ENCODE measurements around the gene MRGPRE.
"Not testable (repeated sequence)": the region's sequence is repeated elsewhere in the genome, so short reads cannot be mapped to it uniquely, and the experiment has no call there.

Gene MRGPRE, protein sequence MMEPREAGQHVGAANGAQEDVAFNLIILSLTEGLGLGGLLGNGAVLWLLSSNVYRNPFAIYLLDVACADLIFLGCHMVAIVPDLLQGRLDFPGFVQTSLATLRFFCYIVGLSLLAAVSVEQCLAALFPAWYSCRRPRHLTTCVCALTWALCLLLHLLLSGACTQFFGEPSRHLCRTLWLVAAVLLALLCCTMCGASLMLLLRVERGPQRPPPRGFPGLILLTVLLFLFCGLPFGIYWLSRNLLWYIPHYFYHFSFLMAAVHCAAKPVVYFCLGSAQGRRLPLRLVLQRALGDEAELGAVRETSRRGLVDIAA

DNA sequence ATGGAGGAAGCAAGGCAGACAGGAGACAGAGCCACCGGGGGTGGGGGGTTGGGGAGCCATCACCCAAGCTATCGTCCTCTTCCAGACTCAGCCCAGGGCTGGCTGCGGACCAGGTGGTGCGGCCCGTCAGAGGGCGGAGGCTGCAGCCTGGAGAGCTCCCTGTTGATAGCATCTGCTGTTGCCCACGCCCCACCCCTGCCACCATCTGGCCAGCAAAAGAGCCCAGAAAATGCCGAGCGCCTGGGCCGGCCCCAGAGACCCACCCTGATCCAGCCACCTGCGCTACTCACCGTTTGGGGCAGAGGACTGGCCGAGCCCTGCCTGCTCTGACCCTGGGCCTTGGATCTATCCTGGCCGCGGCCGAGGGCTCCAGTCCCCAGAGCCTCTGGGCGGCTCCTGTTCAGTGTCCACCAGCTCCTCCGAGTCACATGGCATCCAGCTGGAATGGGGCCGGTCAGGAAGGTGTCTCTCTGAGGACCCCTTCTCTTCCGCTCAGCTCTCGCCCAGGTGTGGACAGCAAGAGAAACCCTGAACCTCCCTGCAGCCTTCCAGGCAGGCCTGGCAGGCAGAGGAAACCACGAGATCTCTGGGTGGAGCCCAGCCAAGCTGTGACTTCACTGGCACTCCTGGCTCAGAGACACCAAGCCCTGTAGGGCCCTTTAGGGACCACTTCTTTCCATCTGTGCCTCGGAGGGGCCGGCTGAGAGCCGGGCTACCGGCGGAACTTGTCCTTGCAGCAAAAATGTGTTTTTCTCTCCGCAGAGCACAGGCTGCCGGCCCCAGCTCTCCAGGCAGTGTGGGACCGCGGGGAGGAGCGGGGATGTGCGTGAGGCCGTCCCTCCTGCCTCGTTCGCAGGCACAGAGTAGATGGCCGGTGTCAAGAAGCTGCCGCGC is at the start of gene MRGPRE:
MRGPRE (minus strand) TSS at position 567 of the 894 bp plus-strand sequence. CDS start 3,618 bp downstream, outside the sequence.
- no peak for DNase-seq (ENCODE audit: low read depth in 3 of 3)

DNA sequence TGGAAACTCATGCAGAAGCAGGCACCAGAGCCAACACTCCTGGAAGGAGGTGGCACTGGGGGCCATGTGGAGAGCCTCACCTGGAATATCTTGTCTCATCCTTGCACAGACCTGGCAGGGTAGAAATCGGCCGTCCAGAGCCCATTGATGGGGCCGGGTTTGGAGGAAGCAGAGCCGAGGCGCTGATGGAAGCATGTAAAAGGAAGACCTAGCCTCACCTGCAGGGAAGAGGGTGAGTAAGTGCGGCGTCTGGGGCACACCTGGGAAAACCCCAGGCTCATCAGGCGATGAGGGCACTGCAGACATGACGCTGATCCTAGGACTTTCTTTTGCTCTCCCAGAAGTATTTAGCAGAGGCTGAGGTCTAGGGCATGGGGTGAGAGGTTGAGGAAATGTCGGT is 48.9 kb upstream of the MRGPRE start:
- not testable (repeated sequence) for DNase-seq (ENCODE audit: low read depth in 3 of 3)

DNA sequence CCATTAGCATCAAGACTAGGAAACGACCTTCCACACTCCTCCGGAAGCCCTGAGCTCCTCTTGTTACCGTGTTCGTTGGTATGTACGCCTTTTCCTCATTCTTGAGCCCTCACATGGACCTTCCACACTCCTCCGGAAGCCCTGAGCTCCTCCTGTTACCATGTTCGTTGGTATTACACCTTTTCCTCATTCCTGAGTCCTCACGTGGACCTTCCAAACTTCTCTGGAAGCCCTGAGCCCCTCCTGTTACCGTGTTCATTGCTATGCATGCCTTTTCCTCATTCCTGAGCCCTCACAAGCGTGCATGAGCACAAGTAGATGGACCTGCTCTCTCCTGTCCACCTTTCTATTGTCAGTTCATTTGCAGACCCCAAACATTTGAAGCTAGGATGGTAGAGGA is 48.4 kb upstream of the MRGPRE start:
- not testable (repeated sequence) for DNase-seq (ENCODE audit: low read depth in 3 of 3)

DNA sequence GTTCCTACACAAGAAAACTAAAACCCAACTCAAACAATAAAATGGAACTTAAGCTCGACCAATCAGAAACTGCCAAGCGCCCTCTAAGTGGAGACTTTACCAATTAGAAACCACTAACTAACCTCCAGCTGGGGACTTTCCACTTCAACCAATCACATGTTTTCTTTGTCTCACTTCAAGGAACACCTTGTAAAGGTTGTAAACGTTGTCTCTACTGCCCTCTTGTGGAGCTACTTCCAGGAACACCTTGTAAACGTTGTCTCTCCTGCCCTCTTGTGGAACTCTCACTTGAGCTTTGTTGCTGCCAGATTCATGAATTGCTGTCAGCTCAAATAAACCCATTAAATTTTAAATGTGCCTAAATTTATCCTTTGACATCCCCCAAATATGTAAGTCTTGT is 46.7 kb upstream of the MRGPRE start:
- DNase-seq (ENCODE audit: low read depth in 3 of 3): not testable (repeated sequence)

DNA sequence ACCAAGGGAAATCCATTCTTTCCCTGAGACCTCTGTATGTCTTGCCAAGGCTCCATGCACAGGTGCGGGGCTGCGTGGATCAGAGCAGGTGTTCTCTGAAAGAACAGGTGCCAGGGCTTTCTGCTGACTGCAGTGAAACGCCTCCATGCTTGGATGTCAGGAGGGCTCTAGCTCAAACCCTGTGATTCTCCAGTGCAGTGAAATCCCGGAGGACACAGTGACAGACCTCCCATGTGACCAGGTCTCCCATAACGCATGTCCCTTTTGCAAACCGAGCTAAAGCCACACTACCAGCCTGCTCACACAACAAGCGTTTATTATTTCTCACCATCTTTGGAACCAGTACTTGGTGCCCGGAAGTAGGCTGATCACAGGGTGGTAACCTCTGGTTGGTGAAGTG is 41.4 kb upstream of the MRGPRE start:
- not testable (repeated sequence) for DNase-seq (ENCODE audit: low read depth in 3 of 3)

DNA sequence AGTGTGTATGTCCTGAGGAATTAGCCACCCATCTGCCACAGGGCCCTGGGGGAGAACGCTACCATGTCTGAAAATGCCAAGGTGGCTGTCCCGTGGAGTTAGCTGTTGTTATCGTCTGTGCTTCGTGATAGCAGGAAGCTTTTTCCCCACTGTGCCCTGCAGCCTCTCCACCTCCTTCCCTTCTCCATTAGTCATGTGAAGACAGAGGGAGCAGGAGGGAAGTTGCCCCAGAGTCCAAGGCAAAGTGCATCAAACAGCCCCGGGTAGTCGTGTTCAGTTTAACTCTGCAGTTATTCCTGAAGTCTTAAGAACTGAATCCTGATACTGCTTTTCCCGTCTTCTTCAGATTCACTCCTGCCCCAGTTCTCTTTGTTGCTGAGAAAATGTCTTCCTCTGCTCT is 30.3 kb upstream of the MRGPRE start:
- not testable (repeated sequence) for DNase-seq (ENCODE audit: low read depth in 3 of 3)

DNA sequence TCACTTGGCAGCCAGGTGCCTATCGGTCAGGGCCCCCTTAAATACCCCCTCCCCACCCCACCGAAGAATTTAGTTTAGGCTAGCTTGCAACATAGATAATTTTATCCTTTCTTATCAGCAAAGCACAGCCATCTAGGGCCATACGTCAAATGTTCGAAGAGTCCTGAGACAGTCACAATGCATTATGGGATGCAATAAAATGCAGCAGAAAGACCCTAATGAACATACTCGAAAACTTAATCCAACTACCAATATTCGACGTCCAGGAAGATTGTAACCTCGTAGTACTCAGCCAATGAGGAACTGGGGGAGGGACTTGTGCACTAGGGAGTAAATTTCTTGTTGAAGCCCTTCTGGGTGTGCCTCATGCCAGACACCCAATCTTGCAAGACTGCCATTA is 29.6 kb upstream of the MRGPRE start:
- DNase-seq (ENCODE audit: low read depth in 3 of 3): not testable (repeated sequence)

DNA sequence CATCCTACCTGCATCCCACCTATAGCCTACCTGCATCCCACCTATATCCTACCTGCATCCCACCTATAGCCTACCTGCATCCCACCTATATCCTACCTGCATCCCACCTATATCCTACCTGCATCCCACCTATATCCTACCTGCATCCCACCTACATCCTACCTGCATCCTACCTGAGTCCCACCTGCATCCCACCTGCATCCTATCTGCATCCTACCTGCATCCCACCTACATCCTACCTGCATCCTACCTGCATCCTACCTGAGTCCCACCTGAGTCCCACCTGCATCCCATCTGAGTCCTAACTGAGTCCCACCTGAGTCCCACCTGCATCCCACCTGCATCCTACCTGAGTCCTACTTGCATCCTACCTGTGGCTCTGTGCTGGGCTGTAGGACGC is 25.3 kb upstream of the MRGPRE start:
- DNase-seq (ENCODE audit: low read depth in 3 of 3): not testable (repeated sequence)

DNA sequence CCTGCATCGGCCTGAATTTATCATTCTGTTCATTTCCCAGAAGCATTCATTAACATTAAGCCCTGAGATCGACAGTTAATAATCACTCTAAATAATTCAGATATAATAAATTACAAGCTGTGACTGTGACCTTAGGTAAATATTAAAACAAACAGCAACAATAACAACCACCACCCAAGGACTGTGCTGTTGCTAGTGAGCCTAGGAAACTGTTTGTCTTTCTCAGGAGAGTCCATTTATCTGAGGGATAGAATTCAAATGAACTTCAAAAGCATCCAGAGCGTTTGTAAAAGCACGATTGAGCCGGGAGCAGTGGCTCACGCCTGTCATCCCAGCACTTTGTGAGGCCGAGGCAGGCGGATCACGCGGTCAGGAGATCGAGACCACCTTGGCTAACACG is 23.0 kb upstream of the MRGPRE start:
- DNase-seq (ENCODE audit: low read depth in 3 of 3): not testable (repeated sequence)

DNA sequence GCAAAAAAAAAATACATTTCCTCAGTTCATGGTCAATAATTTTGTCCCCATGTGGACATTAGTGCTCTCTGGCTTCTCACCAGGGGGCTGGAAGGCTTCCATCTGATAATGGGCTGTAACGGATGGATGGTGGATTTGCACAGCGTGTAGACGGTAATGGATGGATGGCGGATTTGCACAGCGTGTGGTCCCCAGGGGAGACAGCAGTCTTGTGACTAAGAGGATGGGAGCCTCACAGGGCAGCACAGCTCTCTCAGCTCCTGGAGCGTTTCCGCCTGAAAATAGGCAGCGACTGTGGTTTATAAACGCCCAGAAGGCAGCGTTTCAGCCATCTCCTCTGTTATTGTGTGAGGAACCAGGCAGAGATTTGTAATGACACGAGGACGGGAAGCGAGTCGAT is 22.6 kb upstream of the MRGPRE start:
- DNase-seq (ENCODE audit: low read depth in 3 of 3): not testable (repeated sequence)

DNA sequence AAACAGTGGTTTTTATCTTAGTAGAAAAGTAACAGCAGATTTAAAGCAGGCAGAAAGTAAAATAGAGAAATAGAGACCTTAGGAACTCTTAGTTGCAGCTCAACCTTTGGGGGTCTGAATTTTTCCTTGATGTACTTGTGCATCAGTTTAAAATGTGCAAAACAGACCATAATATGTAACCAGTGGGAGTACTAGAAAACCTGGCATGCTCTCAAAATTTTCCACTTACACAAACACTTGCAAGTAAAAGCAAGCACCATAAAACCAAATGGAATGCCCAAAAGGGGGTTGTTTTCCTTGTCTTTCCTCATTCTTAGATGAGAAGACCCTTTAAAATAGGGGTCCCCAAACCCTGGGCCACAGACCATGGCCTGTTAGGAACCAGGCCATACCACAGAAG is 12.9 kb upstream of the MRGPRE start:
- no peak for DNase-seq (ENCODE audit: low read depth in 3 of 3)

DNA sequence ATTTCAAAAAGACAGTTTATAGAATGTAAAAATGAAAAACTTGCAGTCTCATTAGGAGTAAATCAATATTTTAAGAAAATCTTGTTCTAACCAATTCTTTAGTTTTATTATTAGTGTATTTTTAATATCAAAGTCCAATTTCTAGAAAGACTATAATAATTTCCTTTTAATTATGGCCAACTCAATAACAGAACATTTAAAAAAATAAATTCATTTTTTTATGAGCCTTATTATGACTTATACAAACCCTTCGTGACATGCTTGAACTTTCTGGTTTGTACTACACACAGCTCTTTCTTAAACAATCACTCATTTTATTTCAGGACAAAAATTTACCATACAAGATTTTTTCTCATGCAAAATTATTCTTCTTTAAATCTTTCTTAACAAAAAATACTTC is 11.7 kb upstream of the MRGPRE start:
- no peak for DNase-seq (ENCODE audit: low read depth in 3 of 3)

DNA sequence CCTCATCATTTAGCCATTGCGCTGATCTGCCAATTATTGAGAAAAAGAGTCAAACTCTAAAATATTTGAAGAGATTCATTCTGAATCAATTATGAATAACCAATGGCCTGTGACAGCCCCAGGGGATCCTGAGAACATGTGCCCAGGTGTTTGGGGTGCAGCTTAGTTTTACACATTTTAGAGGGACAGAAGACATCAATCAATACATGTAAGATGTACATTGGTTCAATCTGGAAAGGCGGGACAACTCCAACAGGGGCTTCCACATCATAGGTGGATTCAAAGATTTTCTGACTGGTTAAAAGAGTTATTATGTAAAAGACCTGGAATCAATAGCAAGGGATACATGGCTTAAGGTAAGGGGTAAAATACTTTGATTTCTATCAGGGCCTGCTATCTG is 4.9 kb upstream of the MRGPRE start:
- no peak for DNase-seq (ENCODE audit: low read depth in 3 of 3)

DNA sequence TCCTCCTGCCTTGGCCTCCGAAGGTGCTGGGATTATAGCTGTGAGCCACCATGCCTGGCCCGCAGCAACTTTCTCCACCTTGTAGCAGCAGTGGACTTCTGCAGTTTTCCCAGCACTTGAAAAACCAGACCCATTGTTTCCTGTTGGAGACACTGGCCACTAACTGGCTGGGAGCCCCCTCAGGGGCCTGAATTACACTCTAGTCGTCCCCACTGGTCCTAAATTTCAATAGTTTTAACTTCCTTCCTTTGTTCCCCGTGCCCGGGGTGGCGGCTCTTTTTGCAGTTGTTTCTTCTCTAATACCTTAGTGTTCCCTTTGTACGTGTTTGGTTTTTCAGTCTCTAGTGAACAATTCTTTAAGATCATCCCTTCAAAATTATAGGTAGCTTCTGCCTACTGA is 2.6 kb upstream of the MRGPRE start:
- DNase-seq (ENCODE audit: low read depth in 3 of 3): no peak

DNA sequence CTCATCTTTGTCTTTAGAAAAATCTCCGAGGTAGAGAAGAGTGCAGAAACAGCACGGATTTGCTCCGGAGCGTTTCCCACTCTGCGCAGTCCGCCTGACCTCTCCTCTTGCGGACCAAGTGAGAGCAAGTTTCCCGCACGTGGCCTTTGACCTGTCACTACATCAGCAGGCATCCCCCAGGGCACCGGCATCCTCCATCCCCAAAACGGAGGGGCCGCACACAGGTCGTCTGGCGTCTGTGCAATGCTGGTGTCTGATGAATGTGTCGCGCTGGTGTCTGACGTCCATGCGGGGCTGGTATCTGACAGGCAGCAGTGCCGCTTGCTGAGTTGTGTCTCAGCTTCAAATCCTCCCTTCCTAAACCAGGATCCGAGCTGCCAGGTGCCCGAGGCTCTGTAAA is 739 bp upstream of the MRGPRE start:
- DNase-seq (ENCODE audit: low read depth in 3 of 3): no peak

DNA sequence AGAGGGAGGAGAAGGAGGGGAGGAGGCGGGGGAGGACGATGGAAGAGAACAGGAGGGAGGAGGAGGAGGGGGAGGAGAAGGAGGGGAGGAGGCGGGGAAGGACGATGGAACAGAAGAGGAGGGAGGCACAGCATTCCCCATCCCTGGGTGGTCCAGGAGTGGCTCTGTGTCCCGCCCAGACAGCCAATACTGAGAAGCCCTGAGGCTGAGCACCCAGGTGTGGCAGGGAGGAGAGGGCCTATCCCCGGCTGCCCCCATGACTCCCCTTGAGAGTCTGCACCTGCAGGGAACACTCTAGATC is 717 bp downstream of the MRGPRE start:
- no peak for DNase-seq (ENCODE audit: low read depth in 3 of 3)

DNA sequence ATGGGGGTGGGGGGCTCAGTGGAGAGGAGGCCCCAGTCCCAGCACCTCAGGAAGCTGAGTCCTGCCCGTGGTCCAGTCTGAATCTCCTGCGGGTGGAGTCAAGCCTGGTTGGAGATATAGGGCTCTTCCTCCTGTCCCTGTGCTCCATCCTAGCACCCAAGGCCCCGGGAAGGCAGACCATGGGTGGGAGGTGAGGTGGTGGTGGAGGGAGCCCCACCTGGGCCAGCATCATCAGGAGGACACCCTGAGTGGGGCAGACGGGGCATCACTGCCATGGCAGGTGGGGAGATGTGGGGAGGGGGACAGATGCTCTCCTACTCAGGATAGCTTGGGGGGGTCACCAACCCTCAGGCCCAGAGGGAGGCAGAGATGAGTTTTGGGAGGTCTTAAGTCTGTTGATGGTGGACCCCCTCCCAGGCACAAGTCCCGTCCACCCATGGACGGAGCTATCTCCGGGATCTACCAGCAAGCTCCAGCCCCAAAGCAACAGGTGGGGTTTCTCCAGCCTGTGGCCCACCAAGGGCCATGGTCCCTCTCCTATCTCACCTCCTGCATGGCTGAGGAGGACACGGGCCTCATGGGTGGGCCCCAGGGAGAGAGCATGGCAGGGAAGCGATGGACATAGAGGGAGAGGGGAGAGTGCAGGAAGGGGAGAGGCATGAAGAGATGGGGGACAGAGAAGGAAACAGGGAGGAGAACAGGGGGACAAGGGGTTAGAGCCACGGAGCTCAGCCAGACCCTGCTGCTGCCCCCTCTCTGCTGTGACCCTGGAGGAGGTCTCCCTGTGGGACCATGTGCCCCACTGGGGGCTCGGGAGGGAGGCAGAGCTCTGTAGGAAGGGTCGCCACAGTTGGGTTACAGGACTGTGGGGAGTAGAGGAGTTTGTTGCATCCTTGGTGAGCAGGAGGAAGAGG is 1.3 kb downstream of the MRGPRE start:
- DNase-seq (ENCODE audit: low read depth in 3 of 3): no peak

DNA sequence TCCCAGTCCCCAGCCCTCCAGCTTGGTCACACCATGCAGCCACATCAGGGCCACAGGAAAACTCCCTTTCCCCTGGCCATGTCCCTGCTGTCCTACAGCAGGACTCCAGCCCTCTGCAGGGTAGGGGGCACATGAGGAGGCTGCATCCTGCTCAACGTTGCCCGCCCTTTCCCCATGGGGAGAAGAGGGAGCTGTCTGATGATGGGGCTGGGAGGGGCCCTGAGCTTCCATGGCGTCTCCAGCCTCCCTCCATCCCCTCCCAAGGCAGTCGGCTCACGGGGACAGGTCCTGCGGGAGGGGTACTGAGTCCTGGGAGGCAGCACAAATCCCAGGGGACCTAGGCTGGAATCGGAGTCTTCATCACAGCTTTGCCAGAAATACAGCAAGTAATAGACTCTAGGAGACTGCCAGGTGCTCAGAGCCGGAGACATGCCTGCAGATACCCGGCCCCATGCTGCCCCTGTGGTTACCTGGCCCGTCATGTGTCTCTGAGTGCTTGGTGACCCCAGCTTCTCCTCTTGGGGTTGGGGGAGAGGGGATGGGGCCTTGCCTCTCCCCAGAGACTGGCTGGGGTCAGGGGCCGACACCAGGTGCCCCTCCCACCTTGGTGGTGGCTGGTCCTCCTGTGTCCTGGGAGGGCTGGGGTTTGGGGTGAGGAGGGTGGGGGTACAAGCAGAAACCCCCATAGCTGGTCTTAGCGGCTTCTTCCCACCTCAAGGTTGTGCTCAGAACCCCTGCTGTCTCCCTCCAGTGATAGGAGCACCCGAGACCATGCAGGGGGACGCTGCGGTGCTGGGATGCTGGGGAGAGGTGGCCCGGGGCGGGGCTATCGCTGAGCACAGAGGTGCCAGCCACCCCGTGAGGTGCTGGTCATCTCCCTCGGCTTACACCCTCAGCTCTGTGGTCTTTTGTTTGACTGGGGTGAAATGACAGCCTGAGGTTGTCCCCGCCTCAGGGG is 2.3 kb downstream of the MRGPRE start:
- no peak for DNase-seq (ENCODE audit: low read depth in 3 of 3)

DNA sequence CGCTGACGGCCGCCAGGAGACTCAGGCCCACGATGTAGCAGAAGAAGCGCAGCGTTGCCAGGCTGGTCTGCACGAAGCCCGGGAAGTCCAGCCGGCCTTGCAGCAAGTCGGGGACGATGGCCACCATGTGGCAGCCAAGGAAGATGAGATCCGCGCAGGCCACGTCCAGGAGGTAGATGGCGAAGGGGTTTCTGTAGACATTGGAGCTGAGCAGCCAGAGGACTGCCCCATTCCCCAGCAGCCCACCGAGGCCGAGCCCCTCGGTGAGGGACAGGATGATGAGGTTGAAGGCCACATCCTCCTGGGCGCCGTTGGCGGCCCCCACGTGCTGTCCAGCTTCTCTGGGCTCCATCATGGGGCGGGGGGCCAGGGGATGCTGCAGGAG is 3.8 kb downstream of the MRGPRE start:
- no peak for DNase-seq (ENCODE audit: low read depth in 3 of 3)

DNA sequence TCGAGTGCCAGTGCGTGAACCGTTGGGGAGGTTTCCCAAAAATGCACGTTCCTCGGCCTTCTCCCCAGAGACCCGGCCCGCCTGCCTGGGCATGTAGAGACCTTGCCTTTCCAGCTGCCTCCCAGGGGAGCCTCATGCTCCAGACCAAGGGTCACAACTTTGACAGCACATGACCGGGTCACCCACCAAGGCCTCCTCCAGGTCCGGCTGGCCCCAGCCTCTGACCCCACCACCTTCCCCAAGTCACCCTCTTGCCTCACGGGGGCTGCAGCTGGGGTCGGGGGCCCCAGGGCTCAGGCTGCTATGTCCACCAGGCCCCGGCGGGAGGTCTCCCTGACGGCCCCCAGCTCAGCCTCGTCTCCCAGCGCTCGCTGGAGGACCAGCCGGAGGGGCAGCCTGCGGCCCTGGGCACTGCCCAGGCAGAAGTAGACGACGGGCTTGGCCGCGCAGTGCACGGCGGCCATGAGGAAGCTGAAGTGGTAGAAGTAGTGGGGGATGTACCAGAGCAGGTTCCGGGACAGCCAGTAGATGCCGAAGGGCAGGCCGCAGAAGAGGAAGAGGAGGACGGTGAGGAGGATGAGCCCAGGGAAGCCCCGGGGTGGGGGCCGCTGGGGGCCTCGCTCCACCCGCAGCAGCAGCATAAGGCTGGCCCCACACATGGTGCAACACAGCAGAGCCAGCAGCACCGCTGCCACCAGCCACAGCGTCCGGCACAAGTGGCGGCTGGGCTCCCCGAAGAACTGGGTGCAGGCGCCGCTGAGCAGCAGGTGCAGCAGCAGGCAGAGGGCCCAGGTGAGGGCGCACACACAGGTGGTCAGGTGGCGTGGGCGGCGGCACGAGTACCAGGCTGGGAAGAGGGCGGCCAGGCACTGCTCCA is 4.4 kb downstream of the MRGPRE start:
- DNase-seq (ENCODE audit: low read depth in 3 of 3): no peak

Measured in stimulated activated CD4-positive, alpha-beta T cell treated with anti-CD3 and anti-CD28 coated beads, TNF-alpha, amount 100 ng/mL, for 48 hours (primary cell).